CD4-positive, alpha-beta T cell (primary cell): Measurements from ENCODE around the gene LRRC75B. TPM values are rescaled to one million over a fixed set of nuclear protein-coding genes. Genes with fewer than 3 reads are reported as not detected.
A peak's percentile ranks its signal among the peaks of the same experiment; 100 is the strongest.

Experiments used
- ATAC-seq: fragments of 200-7000 bp; cut with Tn5 transposase; one replicate; pipeline ENCODE4 v1.10.0; 2022; ENCODE audit warnings: mild to moderate bottlenecking; ENCODE audit not compliant: poor library complexity
- CTCF ChIA-PET: fragments of 350-600 bp; sonication (Branson Sonifier 250); formaldehyde crosslinking; loops from one replicate; lab custom pipeline; 2021; ENCODE audit warnings: antibody characterized with exemption, inconsistent platforms; lab: Charles Lee
- POLR2A ChIA-PET: fragments of 350-600 bp; sonication (Branson Sonifier 250); formaldehyde crosslinking; loops from one replicate; lab custom pipeline; 2021; ENCODE audit warnings: antibody characterized with exemption, inconsistent platforms; lab: Charles Lee
- DNase-seq, 14 experiments: peaks; one replicate each; pipeline ENCODE4 v3.0.0-alpha.2; 2013 to 2020; ENCODE audit warnings: mixed read lengths in 2 of 14
- H3K27ac ChIP-seq, 2 donors: one replicate each; pipeline versions ENCODE4 v1.5.1 to v1.7.0; 2013; ENCODE audit warnings: low read length in 2 of 2, low read depth in 1 of 2, mild to moderate bottlenecking in 1 of 2
- H3K27me3 ChIP-seq, 2 experiments: 1 replicate in 1 of 2; 2 replicates in 1 of 2; pipeline versions ENCODE4 v1.6.1 to v1.7.0; 2013; ENCODE audit warnings: low read length in 2 of 2, control low read depth in 1 of 2, mild to moderate bottlenecking in 1 of 2, moderate library complexity in 1 of 2; ENCODE audit not compliant: insufficient read depth in 2 of 2, control insufficient read depth in 1 of 2
- H3K36me3 ChIP-seq: one replicate; pipeline ENCODE4 v1.6.1; 2013; ENCODE audit warnings: low read length, control low read depth; ENCODE audit not compliant: insufficient read depth
- H3K4me1 ChIP-seq: one replicate; pipeline ENCODE4 v1.6.1; 2013; ENCODE audit warnings: low read length, control low read depth; ENCODE audit not compliant: insufficient read depth
- H3K4me3 ChIP-seq: one replicate; pipeline ENCODE4 v1.5.1; 2013; ENCODE audit warnings: mild to moderate bottlenecking, low read length, moderate library complexity
- H3K9me3 ChIP-seq, 2 experiments: 1 replicate in 1 of 2; 2 replicates in 1 of 2; pipeline versions ENCODE4 v1.6.1 to v1.7.0; 2013; ENCODE audit warnings: low read length in 2 of 2, mild to moderate bottlenecking in 2 of 2, control low read depth in 1 of 2, moderate library complexity in 1 of 2; ENCODE audit not compliant: control insufficient read depth in 1 of 2, insufficient read depth in 1 of 2
- H3K27ac Mint-ChIP-seq: one replicate; pipeline ENCODE4 v1.8.0; 2020; ENCODE audit warnings: mixed read lengths
- H3K27me3 Mint-ChIP-seq: one replicate; pipeline ENCODE4 v1.8.0; 2021; ENCODE audit warnings: mixed read lengths
- H3K36me3 Mint-ChIP-seq: one replicate; pipeline ENCODE4 v1.8.0; 2021; ENCODE audit warnings: low read depth, mixed read lengths
- H3K4me1 Mint-ChIP-seq: one replicate; pipeline ENCODE4 v1.8.0; 2021; ENCODE audit warnings: low read depth, mixed read lengths
- H3K4me3 Mint-ChIP-seq: one replicate; pipeline ENCODE4 v1.8.0; 2020; ENCODE audit warnings: mild to moderate bottlenecking, mixed read lengths
- H3K9me3 Mint-ChIP-seq: one replicate; pipeline ENCODE4 v1.8.0; 2020; ENCODE audit warnings: mixed read lengths
- intact Hi-C, 2 experiments: fragments of 100-400 bp; cut with DNase I in 1 of 2; cut with micrococcal nuclease in 1 of 2; formaldehyde crosslinking; loops; one replicate each; pipeline versions ENCODE4 v1.15.1 to v1.9.0; 2023 to 2025; cut with DNase I, micrococcal nuclease
- total RNA-seq, 174 experiments: library from RNA in 2 of 174; stranded (reverse) in 2 of 174; gene quantifications; one replicate each; pipeline ENCODE4 v1.2.3 and lab custom pipeline; 2021 to 2026
- TF ChIP-seq, protein P1 (sequence below): fragments of 200-600 bp; IDR thresholded peaks from one replicate; pipeline ENCODE4 v1.8.0; 2022; ENCODE audit warnings: antibody characterized with exemption, mild to moderate bottlenecking

LRRC75B gene
- total RNA-seq, 2 experiments from 2014 or later, result not detected

DNA sequence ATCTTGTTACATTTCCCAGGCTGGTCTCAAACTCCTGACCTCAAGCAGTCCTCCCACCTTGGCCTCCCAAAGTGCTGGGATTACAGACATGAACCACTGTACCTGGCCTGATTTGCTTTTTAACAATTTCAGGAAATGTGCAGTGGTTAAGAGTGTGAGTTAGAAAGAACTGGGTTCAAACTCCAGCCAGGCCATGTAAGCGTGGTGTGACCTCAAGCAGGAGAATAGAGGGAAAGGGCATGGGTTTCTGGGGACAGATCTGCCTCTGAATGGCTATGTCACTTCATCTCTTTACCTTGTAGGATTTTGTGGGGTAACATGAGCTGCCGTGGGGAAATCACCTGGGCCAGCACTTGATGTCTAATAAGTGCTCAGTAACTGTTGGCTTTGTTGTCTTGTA lies 27.8 kb downstream of the LRRC75B start:
- Histone ChIP-seq H3K4me3 (no peak overlapping the region), H3K9me3 (no peaks in the 10 kb centered on the region), H3K27ac (no peak overlapping the region), H3K4me1 (peaks cover 46% of the 10 kb centered on the region), H3K36me3 (peaks cover 70% of the 10 kb centered on the region), H3K27me3 (no peaks in the 10 kb centered on the region)
- ATAC-seq, result no peak
- peaks cover 81% of the 10 kb centered on the region for H3K36me3 Mint-ChIP-seq
- CTCF ChIA-PET, result interaction anchor here (0.6 to 1.7 kb wide), 2 partner anchors 12 to 13 kb away, joined by 3 read pairs; no protein-coding TSS in a partner anchor
- H3K4me1 Mint-ChIP-seq, result peaks cover 47% of the 10 kb centered on the region
- TF ChIP-seq, protein P1, sequence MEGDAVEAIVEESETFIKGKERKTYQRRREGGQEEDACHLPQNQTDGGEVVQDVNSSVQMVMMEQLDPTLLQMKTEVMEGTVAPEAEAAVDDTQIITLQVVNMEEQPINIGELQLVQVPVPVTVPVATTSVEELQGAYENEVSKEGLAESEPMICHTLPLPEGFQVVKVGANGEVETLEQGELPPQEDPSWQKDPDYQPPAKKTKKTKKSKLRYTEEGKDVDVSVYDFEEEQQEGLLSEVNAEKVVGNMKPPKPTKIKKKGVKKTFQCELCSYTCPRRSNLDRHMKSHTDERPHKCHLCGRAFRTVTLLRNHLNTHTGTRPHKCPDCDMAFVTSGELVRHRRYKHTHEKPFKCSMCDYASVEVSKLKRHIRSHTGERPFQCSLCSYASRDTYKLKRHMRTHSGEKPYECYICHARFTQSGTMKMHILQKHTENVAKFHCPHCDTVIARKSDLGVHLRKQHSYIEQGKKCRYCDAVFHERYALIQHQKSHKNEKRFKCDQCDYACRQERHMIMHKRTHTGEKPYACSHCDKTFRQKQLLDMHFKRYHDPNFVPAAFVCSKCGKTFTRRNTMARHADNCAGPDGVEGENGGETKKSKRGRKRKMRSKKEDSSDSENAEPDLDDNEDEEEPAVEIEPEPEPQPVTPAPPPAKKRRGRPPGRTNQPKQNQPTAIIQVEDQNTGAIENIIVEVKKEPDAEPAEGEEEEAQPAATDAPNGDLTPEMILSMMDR, result no peak
- H3K9me3 Mint-ChIP-seq, result no peaks in the 10 kb centered on the region
- H3K27ac Mint-ChIP-seq, result no peak overlapping the region
- POLR2A ChIA-PET, result no interaction called here
- H3K4me3 Mint-ChIP-seq, result no peak overlapping the region
- DNase-seq, result no peak
- H3K27me3 Mint-ChIP-seq, result no peaks in the 10 kb centered on the region
- intact Hi-C loops, result no loop called here

DNA sequence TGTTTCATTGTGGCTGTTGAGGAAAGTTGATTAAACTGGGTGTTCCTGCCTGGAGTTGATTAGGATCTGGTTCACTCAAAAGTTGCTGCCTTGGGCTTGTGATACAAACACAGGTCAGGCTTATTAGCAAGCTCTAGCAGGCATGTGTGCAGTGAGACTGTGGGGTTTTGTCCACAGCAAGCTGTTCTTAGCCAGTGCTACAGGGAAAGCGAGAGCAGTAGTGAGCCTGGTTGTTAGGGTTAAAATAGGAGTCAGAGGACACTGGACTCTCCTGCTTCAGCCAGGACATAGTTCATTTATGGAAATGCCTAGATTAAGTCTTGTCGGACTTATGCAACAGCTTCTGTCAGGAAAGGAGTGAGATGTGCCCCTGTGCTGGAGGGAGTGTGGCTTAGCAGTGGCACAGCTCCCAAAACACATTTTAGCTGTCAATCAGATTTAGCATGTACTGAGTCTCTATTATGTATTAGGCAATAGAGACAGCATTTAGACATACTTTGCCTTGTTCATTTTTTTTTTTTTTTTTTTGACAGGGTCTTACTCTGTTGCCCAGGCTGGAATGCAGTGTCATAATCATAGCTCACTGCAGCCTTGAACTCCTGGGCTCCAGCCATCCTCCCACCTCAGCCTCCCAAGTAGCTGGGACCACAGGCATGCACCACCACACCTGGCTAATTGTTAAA lies 28.4 kb downstream of the LRRC75B start:
- POLR2A ChIA-PET, result no interaction called here
- Histone ChIP-seq H3K36me3 (peaks cover 68% of the 10 kb centered on the region), H3K9me3 (no peaks in the 10 kb centered on the region), H3K4me1 (peaks cover 48% of the 10 kb centered on the region), H3K27me3 (no peaks in the 10 kb centered on the region), H3K4me3 (no peak overlapping the region), H3K27ac (no peak overlapping the region)
- intact Hi-C loops, result no loop called here
- Mint-ChIP-seq H3K27ac (peak overlapping the region; percentile 81), H3K4me1 (peaks cover 52% of the 10 kb centered on the region), H3K27me3 (no peaks in the 10 kb centered on the region), H3K4me3 (no peak overlapping the region), H3K9me3 (no peaks in the 10 kb centered on the region), H3K36me3 (peaks cover 80% of the 10 kb centered on the region)
- no peak for DNase-seq
- TF ChIP-seq, protein P1, result no peak
- CTCF ChIA-PET, result interaction anchor here (0.6 kb wide), 1 partner anchor 11 kb away, joined by 3 read pairs; no protein-coding TSS in a partner anchor
- ATAC-seq, result no peak

DNA sequence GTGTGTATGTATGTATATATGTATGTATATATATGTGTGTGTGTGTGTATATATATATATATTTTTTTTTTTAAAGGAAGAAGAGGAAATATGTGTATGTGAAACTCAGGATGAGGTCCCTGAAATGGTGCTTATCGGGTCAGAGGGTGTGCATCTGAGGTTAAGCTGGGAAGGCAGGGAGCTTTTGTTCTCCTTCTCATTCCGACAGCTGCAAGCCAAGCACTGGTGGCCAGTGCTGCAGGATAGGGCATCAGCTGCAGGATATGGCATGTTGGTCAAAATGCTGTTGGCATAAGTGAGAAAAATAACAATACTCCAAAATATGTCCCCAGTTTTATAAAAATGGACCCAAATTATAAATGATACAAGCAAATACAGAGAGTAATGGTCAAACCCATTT lies 29.6 kb downstream of the LRRC75B start:
- Histone ChIP-seq H3K27me3 (no peaks in the 10 kb centered on the region), H3K4me3 (no peak overlapping the region), H3K36me3 (peaks cover 70% of the 10 kb centered on the region), H3K9me3 (no peaks in the 10 kb centered on the region), H3K4me1 (peaks cover 57% of the 10 kb centered on the region), H3K27ac (no peak overlapping the region)
- TF ChIP-seq, protein P1, result no peak
- ChIA-PET CTCF (no interaction called here), POLR2A (no interaction called here)
- no peaks in the 10 kb centered on the region for H3K9me3 Mint-ChIP-seq
- no peak for ATAC-seq
- peaks cover 84% of the 10 kb centered on the region for H3K36me3 Mint-ChIP-seq
- intact Hi-C loops, result no loop called here
- H3K27me3 Mint-ChIP-seq, result no peaks in the 10 kb centered on the region
- no peak overlapping the region for H3K4me3 Mint-ChIP-seq
- H3K4me1 Mint-ChIP-seq, result peaks cover 65% of the 10 kb centered on the region
- H3K27ac Mint-ChIP-seq, result no peak overlapping the region
- DNase-seq, result no peak
